HG02852 (cell line): Measurements from ENCODE around the gene ABCE1.

Experiments
- ATAC-seq: cut with Tn5 transposase; IDR thresholded peaks from one replicate; pipeline ENCODE4 v1.9.1; 2021; ENCODE audit warnings: mild to moderate bottlenecking, moderate library complexity; ENCODE audit not compliant: unreplicated experiment

Gene ABCE1

DNA sequence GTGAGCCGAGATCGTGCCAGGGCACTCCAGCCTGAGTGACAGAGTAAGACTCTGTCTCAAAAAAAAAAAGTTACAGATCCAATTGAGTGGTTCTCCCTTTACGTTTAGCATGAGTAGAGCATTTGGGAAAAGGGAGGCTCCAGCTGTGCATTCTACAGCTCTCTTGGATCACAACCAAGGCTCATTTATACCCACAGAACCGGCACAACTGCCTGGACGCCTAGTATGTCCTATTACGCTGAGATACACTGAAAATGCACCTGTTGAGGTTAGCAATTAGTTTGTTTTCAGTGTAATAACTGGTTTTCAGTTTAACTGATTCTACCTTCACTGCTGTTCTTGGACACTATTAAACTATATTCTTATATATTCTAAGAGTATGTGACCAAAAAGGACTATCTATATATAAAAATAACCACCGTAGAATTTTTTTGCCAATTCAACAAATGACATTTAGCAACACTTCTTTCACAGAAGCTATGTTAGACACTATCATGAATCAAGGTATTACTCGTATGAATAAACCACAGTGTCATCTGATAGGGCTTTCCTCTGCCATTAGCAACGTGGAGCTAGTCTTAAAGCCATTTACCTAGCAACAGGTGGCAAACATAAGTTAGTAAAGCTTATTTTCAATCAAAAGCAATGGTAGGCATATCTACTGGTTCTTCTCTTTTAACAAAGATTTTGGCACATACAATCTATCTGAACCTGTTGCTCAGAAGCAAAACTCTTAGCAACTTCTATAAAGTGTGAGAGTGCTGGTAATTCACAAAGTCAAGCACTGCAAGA is 78.7 kb downstream of the ABCE1 start:
- ATAC-seq: no peak

DNA sequence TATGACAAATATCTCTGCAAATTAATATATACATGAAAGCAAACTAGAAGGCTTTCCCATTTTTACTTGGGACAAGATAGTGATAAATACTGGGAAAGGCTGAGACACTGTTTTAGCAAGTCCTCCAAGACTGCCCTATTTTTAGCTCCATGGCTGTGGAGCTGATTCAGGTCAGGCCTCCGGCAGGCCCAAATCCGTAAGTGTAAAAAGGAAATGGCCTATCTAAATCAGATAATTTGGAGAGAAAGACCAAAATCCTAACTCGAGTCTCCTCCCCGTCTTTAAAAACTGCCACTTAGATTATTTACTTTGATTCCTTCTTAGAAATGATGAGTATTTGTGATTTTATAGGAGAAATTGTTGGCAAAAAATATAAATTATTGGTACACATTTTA is 79.4 kb downstream of the ABCE1 start:
- ATAC-seq: no peak

DNA sequence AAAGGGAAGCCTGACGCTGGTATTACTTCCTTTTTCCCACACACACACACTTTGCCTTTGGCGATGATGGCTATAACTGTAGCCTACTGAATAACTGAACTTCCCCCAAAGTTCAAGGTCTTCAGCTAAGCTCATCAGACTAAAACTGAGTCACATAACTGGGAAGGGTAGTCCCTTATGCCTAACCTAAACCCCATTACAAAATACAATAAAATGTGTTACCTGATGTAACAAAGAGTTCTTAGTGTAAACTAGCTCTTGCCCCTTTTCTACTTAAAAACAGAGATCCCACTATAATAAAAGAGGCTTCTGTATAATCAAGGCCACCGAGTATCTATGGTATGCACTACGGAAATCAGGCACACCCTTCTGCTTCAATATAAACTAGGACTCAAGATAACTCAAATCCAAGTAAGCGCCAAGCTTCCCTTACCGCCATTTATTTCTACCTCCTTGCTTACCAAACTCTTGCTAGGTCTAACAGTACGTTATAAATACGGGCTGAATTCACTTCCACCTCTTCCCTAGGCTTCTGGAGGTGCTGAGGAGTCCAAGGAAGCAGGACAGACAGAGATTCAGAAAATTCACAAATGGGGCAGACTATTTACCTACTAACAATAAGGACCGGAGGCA is 79.9 kb downstream of the ABCE1 start:
- ATAC-seq: no peak

DNA sequence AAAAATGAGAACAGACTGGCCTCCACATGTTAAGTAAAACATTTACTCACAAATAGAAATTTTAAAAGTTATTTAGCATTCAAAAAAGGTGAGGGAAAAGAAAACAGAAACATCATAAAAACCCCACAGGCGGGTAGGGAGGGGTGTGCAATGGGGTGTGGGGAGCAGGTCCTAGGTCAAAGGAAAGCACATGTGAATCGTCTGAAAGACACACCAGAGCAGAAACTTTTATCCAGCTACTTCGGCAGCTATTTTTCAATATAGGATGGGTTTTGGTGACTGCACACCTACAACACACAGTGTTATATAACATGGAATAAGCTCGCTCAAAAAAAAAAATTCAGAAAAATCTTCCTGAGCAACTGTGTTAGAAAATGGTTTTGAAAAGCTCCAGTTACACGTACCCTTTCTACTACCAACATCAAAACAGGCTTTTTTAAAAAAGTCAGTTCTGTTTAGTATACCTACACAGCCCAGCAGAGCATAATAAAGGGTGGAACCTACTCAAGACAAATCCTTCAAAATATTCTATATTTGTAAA is 80.7 kb downstream of the ABCE1 start:
- no peak for ATAC-seq
